Stomach (tissue), 4 donors: ENCODE results near the gene FAM237A.

Experiments used
- POLR2AphosphoS5 ChIP-seq, 3 donors: sonication (generic); formaldehyde crosslinking; IDR thresholded peaks; one replicate each; pipeline ENCODE4 v1.6.1; 2016; ENCODE audit warnings: antibody characterized with exemption in 3 of 3
- TF ChIP-seq, protein P1 (sequence below), 7 experiments: fragments of 450-650 bp in 4 of 7; fragments of 200-600 bp in 3 of 7; sonication (generic) in 3 of 7; IDR thresholded peaks; one replicate each; pipeline ENCODE4 v1.5.1; 2016 to 2019; ENCODE audit warnings: antibody characterized with exemption in 7 of 7, control low read depth in 2 of 7, mild to moderate bottlenecking in 1 of 7

DNA sequence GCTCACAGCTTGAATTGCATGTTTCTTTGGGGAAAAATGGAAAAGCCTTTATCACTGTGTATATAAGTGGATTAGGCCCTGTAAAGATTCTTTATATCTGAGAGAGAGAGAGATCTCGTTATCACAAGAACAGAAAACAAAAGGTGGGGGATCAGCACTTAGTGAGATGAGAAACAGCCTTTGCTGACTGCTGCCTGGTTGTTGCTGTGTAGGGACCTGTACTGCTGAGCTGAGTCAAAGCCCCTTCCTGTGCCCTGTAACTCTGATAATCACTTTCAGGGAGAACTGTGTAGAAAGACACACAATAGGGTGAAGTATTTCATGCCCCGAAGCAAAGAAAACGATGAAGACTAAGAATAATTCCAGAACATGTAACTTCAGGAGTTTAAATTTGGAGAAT lies 30.6 kb upstream of the FAM237A start:
- TF ChIP-seq, protein P1, sequence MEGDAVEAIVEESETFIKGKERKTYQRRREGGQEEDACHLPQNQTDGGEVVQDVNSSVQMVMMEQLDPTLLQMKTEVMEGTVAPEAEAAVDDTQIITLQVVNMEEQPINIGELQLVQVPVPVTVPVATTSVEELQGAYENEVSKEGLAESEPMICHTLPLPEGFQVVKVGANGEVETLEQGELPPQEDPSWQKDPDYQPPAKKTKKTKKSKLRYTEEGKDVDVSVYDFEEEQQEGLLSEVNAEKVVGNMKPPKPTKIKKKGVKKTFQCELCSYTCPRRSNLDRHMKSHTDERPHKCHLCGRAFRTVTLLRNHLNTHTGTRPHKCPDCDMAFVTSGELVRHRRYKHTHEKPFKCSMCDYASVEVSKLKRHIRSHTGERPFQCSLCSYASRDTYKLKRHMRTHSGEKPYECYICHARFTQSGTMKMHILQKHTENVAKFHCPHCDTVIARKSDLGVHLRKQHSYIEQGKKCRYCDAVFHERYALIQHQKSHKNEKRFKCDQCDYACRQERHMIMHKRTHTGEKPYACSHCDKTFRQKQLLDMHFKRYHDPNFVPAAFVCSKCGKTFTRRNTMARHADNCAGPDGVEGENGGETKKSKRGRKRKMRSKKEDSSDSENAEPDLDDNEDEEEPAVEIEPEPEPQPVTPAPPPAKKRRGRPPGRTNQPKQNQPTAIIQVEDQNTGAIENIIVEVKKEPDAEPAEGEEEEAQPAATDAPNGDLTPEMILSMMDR (IDR thresholded peaks at IDR 0.05) = no peak
- TF ChIP-seq POLR2AphosphoS5 (IDR thresholded peaks at IDR 0.05) = no peak
